NCI-H1105 treated with DMSO at 0.1 percent for 48 hours (cell line): ENCODE data around the gene SDK1.
"Not testable (repeated sequence)": the region's sequence is repeated elsewhere in the genome, so short reads cannot be mapped to it uniquely, and the experiment has no call there.

Experiments used
- DNase-seq: peaks from one replicate; lab custom pipeline; 2025; lab: John Stamatoyannopoulos, UW

Gene SDK1

GRCh38 chr7:4269746-4270145 is 968.7 kb downstream of the SDK1 start:
- no peak for DNase-seq

DNA sequence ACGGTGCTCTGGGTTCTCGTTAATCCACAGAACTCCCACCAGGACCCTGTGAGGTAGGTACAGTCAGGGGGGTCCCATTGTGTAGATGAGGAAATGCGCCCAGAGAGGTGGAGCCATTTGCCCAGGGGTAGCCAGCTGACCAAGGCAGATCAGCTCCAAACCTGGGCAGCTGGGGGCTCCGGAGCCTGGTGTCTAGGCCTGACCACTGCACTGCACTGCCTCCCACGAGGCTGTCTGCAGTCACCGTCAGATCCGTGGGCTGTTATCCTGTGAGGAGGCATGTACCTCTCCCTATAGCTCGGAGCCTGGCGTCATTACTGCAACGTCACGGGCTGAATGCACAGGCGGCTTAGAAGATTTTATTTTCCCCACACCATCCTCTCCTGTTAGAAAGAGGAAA is 969.2 kb downstream of the SDK1 start:
- DNase-seq: no peak

DNA sequence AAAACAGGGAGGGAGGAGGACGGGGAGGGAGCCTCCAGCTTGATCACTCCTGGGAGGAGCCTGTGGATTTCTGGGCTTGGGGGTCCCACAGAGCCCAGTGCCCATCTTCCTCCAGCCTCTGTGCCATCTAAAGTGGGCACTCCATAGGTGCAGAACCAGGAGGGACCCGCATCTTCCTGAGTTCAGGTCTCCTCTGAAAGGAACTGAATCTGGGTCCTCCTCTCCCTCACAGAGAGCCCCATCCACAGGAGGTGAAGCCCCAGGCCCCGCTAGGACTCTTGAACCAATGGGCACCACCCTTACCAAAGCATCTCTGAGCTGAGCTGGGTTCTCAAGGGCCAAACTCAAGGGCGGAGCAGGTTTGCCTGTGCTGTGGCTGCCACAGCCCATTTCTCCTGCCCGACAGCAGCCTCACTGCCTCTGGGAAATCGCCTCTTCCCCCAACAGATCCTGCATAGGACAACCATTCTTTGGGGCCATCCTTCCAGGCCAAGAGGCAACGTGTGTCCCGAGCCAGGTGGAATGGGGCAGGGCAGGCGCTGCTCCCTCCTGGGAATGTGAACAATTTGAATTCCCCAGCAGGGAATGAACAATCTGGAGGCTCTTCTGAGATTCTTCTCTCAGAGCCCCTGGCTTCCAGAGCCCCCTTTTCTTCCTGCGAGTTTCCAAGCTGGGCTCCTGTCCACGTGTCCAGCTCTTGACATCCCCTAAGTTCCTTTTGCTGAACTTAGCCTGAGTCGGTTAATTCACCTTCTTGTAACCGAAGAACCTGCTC is 970.1 kb downstream of the SDK1 start:
- no peak for DNase-seq

GRCh38 chr7:4271716-4272015 is 970.6 kb downstream of the SDK1 start:
- no peak for DNase-seq

- DNase-seq: no peak
These were observed 971.1 kb downstream of the SDK1 start for GRCh38 chr7:4272141-4272540.

DNA sequence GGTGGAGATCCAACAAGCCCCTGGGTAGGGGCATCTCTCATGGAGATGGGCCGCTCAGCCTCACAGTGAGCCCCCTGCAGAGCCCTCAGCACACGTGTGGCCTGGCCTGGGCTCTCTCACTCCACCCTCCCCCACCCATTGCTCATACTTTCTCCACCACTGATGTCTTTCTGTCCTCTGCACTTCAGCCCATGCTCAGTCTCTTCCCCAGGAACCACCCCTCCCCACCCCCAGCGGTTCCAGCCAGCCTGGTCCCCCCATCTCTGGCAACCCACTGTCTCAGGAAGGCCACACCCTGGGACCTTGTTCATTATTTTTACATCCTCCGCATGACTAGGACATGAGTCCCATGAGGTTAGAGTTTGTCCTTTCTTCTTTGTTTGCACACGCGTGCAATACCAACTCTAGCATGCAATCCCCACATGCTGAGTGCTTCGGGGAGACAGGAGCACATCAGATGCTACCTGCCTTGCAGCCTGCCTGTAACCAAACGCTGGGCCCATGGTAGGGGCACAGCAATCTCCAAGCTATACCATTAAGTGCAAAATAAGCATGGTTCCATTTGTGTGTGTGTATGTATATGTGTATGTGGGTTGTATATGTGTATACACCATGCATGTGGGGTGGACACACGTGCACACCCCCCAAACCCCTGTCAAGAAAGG is 972.6 kb downstream of the SDK1 start:
- DNase-seq: no peak

DNA sequence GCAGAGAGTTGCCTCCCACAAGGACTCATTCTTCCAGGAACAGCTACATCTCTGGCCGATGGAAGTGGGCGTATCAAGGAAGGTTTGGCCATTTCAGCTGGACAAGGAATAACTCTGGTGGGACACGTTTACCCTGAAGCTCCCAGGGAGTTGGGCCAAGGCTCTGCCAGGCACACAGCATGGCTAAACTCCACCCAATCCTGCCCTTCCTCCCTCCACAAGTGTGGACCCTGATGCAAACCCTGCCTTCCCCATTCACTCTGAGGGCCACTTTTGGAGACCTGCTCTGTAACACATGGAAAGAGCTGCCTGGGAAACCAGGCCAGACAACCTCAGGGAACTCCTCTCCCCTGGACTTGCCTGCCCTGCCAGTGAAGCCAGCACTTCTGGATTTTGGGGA is 973.2 kb downstream of the SDK1 start:
- no peak for DNase-seq

DNA sequence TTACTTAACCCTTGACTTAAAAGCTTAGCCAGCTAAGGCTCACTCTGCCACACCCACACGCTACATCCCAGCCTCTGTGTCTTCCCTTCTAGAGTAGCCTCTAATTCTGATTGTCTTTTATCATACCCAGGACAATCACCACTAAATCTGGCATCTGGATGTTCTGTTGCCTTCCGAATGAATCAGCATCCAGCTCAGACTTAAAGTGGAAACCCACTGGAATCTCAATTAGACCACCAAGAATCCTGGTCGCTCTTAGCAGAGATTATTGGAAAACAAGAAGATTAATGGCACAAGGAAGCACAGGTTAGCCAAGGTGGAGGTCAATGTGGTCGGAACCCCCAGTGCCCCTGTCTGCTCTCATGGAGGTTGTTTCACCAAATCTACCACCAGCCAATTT is 976.9 kb downstream of the SDK1 start:
- DNase-seq: no peak

DNA sequence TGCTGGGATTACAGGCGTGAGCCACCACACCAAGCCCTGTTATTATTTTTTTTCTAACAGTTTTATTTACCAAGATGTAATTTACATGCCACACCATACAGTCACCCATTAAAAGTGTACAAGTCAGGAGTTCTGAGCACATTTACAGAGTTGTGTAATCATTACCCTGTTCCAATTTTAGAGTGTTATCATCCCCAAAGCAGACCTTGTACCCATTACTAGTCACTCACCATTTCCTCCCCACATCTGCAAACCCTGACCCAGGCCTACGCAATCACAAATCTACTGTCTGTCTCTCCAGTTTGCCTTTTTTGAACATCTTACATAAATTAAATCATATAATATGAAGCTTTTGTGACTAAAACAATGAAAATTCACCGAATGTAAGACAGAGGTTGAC is 978.2 kb downstream of the SDK1 start:
- no peak for DNase-seq

DNA sequence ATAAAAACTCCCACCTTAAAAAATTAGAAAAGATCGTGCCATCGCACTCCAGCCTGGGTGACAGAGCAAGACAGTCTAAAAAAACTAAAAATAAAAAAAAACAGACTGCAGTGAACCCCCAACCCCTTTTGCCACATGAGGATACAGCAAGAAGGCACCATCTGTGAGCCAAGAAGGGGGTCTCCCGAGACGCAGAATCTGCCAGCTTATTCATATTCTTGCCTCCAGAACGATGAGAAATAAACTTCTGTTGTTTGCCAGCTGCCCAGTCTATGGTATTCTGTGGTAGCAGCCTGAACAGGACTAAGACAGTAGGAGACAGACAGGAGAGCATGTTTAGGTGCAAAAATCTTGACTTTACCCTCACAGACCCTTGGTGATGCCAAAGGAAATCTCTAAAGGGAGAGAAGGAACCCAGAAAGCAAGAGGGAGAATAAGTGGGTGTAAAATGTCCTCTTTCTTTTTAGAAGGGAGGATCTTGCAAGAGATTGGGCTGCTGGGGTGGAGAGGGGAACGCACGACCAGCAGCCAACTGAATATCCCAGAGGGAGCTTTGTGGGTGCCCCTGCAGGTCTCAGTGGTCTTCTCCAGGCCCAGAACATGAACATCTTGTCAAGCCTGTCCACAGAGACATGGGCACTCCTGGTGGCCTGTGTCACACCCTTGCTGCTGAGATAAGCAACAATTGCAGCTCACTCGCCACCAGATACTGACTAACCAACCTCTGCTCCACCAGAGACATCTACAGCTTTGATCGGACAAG is 980.4 kb downstream of the SDK1 start:
- no peak for DNase-seq

- DNase-seq: no peak
These were observed 981.6 kb downstream of the SDK1 start for GRCh38 chr7:4282434-4283223.

DNA sequence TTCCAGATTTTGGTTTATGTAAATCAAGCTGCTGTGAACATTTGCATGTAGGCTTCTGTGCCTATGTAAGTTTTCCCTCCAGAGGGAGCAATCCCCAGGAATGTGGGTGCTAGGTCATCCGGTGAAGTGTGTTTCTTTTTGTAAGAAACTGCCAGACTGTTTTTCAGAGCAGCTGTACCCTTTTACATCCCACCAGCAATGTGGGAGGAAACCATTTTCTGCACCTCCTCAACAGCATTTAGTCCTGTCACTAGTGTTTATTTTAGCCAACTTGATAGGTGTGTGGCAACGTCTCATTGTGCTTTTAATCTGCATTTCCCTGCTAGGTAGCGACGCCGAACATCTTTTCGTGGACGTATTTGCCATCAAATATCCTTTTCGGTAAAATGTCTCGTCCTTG is 985.3 kb downstream of the SDK1 start:
- DNase-seq: no peak

GRCh38 chr7:4288791-4289394 is 987.8 kb downstream of the SDK1 start:
- DNase-seq: no peak

GRCh38 chr7:4297165-4297917 is 996.3 kb downstream of the SDK1 start:
- no peak for DNase-seq

DNA sequence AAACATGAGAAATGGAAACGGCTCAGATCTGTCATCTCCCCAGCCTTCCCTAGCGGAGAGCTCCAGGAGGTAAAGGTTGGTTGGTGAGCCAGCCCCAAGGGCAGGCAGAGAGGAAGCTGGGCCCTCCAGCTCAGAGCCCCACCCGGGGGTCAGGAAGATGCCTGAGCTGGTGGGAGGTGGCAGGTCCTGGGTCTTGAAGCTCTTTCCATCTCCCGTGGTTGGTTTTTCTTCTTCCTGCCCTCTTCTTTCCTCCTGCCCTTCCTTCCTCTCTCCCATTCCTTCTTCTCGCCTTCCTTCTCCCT is 996.8 kb downstream of the SDK1 start:
- DNase-seq: no peak

- DNase-seq: no peak
These were observed 998.4 kb downstream of the SDK1 start for GRCh38 chr7:4299431-4299830.

GRCh38 chr7:4302203-4302905 is 1001.3 kb downstream of the SDK1 start:
- no peak for DNase-seq

- no peak for DNase-seq
These were observed 1006.5 kb downstream of the SDK1 start for GRCh38 chr7:4307316-4308204.

GRCh38 chr7:4308205-4308590 is 1007.1 kb downstream of the SDK1 start:
- no peak for DNase-seq

DNA sequence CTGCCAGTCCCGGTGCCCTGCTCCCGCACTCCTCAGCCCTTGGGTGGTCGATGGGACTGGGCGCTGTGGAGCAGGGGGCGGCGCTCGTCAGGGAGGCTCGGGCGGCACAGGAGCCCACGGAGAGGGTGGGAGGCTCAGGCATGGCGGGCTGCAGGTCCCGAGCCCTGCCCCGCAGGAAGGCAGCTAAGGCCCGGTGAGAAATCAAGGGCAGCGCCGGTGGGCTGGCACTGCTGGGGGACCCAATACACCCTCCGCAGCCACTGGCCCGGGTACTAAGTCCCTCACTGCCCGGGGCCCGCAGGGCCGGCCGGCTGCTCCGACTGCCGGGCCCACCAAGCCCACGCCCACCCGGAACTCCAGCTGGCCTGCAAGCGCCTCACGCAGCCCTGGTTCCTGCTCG is 1012.9 kb downstream of the SDK1 start:
- DNase-seq: not testable (repeated sequence)
